Skeletal muscle tissue (tissue), 4 donors: ENCODE measurements around the gene TCEA3. TPM values are rescaled to one million over a fixed set of nuclear protein-coding genes. Genes with fewer than 3 reads are reported as not detected.

ENCODE experiments used
- H3K27ac ChIP-seq: one replicate; pipeline ENCODE4 v1.7.0; 2013; ENCODE audit warnings: mild to moderate bottlenecking, low read depth, low read length, inconsistent platforms
- H3K27me3 ChIP-seq, 3 donors: one replicate each; pipeline ENCODE4 v1.7.0; 2013; ENCODE audit warnings: low read length in 3 of 3; ENCODE audit not compliant: control insufficient read depth in 3 of 3, insufficient read depth in 3 of 3
- H3K36me3 ChIP-seq, 3 donors: one replicate each; pipeline ENCODE4 v1.7.0; 2013; ENCODE audit warnings: low read length in 3 of 3; ENCODE audit not compliant: control insufficient read depth in 3 of 3, insufficient read depth in 3 of 3
- H3K4me1 ChIP-seq, 3 donors: one replicate each; pipeline ENCODE4 v1.7.0; 2013; ENCODE audit warnings: low read length in 3 of 3, mild to moderate bottlenecking in 3 of 3; ENCODE audit not compliant: control insufficient read depth in 3 of 3, insufficient read depth in 3 of 3
- H3K4me3 ChIP-seq, 3 donors: one replicate each; pipeline ENCODE4 v1.7.0; 2013; ENCODE audit warnings: low read length in 3 of 3
- H3K9ac ChIP-seq, 3 donors: one replicate each; pipeline ENCODE4 v1.7.0; 2013; ENCODE audit warnings: low read length in 3 of 3, mild to moderate bottlenecking in 3 of 3, moderate library complexity in 2 of 3, low read depth in 1 of 3
- H3K9me3 ChIP-seq, 3 donors: one replicate each; pipeline ENCODE4 v1.7.0; 2013; ENCODE audit warnings: low read length in 3 of 3; ENCODE audit not compliant: control insufficient read depth in 3 of 3
- total RNA-seq: library from RNA; depleted of rRNA; stranded (reverse); fragments of >200 nt; gene quantifications from one replicate; pipeline ENCODE4 v1.2.3, GENCODE V29; 2014
- donor health status: Osteomylitis.

The TCEA3 gene
- total RNA-seq, 1 donor from 2014 or later, result 314 TPM

GRCh38 chr1:23423415-23424292 lies 894 bp downstream of the TCEA3 start:
- Histone ChIP-seq H3K36me3 (peaks cover 0 to 17% (median 7%) of the 10 kb centered on the region in 3 donors), H3K4me3 (peak overlapping the region; percentile 81 to 86 (median 81)), H3K9me3 (no peaks in the 10 kb centered on the region), H3K4me1 (peaks cover 40 to 77% (median 54%) of the 10 kb centered on the region in 3 donors), H3K27ac (peak overlapping the region; percentile 83), H3K27me3 (no peaks in the 10 kb centered on the region), H3K9ac (peak overlapping the region; percentile 83 to 95 (median 93))

GRCh38 chr1:23422941-23423340 lies 1.6 kb downstream of the TCEA3 start:
- Histone ChIP-seq H3K4me3 (peak overlapping the region; percentile 81 to 86 (median 81)), H3K4me1 (peaks cover 42 to 80% (median 57%) of the 10 kb centered on the region in 3 donors), H3K9ac (peak overlapping the region; percentile 81 to 95 (median 92)), H3K9me3 (no peaks in the 10 kb centered on the region), H3K36me3 (peaks cover 0 to 13% (median 2%) of the 10 kb centered on the region in 3 donors), H3K27me3 (no peaks in the 10 kb centered on the region), H3K27ac (peak overlapping the region; percentile 83)

DNA sequence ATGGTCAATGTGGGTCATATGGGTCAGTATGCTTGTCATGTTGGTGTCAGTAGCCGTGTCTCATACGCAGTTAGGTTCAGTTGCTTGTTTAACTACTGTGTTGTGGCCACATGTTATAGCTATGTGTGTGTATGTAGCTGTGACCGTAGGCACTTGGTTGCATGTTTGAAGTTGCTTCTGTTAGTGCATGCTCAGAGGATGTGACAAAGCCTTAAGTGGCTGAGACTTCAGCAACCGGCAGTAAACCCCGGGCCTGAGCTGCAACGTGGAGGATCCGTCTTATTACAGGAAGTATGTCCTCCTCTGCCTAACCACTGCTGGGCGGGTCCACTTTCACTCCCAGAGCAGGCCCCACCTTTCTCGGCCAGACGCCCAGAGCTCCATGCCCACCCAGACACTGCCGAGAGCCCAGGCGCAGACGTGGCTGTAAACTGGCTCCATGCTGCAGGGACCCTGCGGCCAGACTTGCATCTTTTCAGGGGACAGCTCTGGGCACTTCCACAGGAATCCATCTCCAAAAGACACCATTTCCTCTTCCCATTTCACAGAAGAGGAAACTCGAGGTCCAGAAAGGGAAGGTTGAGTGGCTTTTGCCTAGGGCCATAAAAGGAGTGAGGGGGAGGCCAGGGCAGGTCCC lies 2.2 kb downstream of the TCEA3 start:
- no peaks in the 10 kb centered on the region for H3K27me3 ChIP-seq

DNA sequence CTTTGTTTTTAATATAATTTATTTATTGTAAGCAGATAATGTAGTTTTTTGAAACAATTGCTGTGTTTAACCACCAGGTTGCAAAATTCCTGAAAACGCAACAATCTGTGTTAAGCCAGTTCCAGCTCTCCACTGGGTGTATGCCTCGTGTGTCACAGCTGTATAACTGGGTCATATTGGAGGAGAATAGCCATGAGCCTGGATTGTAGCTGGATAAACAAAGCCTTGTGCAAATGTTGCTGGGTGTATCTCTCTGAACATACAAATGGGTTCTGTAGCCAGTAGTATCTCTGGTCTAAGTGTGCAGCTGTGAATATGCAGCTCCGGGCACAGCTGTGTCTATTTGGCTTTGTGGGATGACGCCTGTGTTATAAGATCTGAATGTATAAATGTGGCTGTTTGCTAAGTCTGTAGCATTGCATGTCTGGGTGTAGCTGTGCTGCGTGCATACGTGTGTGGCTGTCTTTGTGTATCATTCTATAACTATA lies 2.8 kb downstream of the TCEA3 start:
- Histone ChIP-seq H3K9ac (peak overlapping the region; percentile 0 to 95 (median 18)), H3K4me1 (peaks cover 48 to 86% (median 61%) of the 10 kb centered on the region in 3 donors), H3K9me3 (no peaks in the 10 kb centered on the region), H3K27ac (peak overlapping the region; percentile 83), H3K4me3 (peak overlapping the region; percentile 81 to 86 (median 81)), H3K36me3 (peaks cover 7 to 20% (median 8%) of the 10 kb centered on the region in 3 donors), H3K27me3 (no peaks in the 10 kb centered on the region)

More for the DNA sequence above, 2.2 kb downstream of the TCEA3 start:
- H3K36me3 ChIP-seq, result peaks cover 2 to 14% (median 2%) of the 10 kb centered on the region in 3 donors
- peak overlapping the region; percentile 83 for H3K27ac ChIP-seq
- peak overlapping the region; percentile 81 to 95 (median 92) for H3K9ac ChIP-seq
- H3K4me3 ChIP-seq, result peak overlapping the region; percentile 81 to 86 (median 81)
- H3K9me3 ChIP-seq, result no peaks in the 10 kb centered on the region
- peaks cover 48 to 86% (median 63%) of the 10 kb centered on the region in 3 donors for H3K4me1 ChIP-seq

- H3K9me3 ChIP-seq, result no peaks in the 10 kb centered on the region
- peaks cover 48 to 81% (median 58%) of the 10 kb centered on the region in 3 donors for H3K4me1 ChIP-seq
- H3K36me3 ChIP-seq, result peaks cover 11 to 24% (median 11%) of the 10 kb centered on the region in 3 donors
- peak overlapping the region in 1 of 3 donors; percentile 24 for H3K4me3 ChIP-seq
- peak overlapping the region in 1 of 3 donors; percentile 45 for H3K9ac ChIP-seq
- H3K27ac ChIP-seq, result no peak overlapping the region
- H3K27me3 ChIP-seq, result no peaks in the 10 kb centered on the region
These were observed 3.2 kb downstream of the TCEA3 start for GRCh38 chr1:23421343-23421742.

DNA sequence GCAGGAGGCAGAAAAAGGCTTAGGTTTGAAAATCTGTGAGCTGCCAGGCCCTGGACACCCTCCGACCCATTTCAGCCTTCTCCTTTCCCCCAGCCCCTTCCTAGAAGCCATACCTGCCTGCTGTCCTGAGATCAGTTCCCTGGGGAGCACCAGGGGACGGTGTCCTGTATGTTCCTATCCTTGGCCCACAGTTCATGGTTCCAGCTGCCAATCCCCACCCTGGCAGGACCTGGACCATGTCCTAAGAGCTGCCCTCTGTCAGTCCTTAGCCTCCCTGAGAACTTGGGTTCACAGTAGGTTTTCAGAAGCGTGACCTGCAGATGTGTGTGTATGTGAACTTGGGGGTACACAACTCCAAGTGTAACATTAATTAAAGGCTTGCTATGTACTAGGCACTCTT lies 3.8 kb downstream of the TCEA3 start:
- peak overlapping the region; percentile 3 for H3K27ac ChIP-seq
- H3K27me3 ChIP-seq, result no peaks in the 10 kb centered on the region
- peak overlapping the region in 1 of 3 donors; percentile 45 for H3K9ac ChIP-seq
- peak overlapping the region in 2 of 3 donors; percentile 16 to 35 for H3K4me3 ChIP-seq
- peaks cover 11 to 24% (median 11%) of the 10 kb centered on the region in 3 donors for H3K36me3 ChIP-seq
- H3K4me1 ChIP-seq, result peaks cover 44 to 76% (median 56%) of the 10 kb centered on the region in 3 donors
- H3K9me3 ChIP-seq, result no peaks in the 10 kb centered on the region

- H3K36me3 ChIP-seq, result peaks cover 17 to 31% (median 18%) of the 10 kb centered on the region in 3 donors
- no peaks in the 10 kb centered on the region for H3K27me3 ChIP-seq
- H3K4me1 ChIP-seq, result peaks cover 44 to 64% (median 51%) of the 10 kb centered on the region in 3 donors
- H3K27ac ChIP-seq, result peak overlapping the region; percentile 36
- no peaks in the 10 kb centered on the region for H3K9me3 ChIP-seq
- no peak overlapping the region for H3K9ac ChIP-seq
- no peak overlapping the region for H3K4me3 ChIP-seq
These were observed 5.4 kb downstream of the TCEA3 start for GRCh38 chr1:23419180-23419579.

DNA sequence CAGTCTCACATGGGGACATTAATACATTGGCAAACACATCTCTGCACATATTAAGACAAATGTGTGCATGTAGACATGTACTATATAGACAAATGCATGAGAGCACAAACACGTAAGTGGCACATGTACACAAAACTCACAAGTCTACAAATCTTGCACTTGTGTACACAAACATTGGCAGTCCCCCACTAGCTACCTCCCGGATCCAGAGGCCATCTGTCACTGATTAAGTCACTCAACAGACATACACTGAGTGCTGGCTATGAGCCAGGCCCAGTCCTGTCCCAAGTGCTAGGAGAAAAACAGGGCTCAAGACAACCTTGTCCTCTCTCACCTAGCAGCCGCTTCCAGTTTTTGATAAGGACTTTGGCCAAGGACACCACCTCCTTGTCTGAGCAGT lies 7.0 kb downstream of the TCEA3 start:
- Histone ChIP-seq H3K27me3 (no peaks in the 10 kb centered on the region), H3K4me3 (peak overlapping the region in 1 of 3 donors; percentile 14), H3K36me3 (peaks cover 17 to 31% (median 18%) of the 10 kb centered on the region in 3 donors), H3K4me1 (peaks cover 33 to 50% (median 41%) of the 10 kb centered on the region in 3 donors), H3K27ac (peak overlapping the region; percentile 38), H3K9me3 (no peaks in the 10 kb centered on the region), H3K9ac (peak overlapping the region in 1 of 3 donors; percentile 54)

GRCh38 chr1:23416964-23417363 lies 7.6 kb downstream of the TCEA3 start:
- Histone ChIP-seq H3K36me3 (peaks cover 17 to 27% (median 18%) of the 10 kb centered on the region in 3 donors), H3K4me3 (no peak overlapping the region), H3K9ac (no peak overlapping the region), H3K4me1 (peaks cover 27 to 44% (median 34%) of the 10 kb centered on the region in 3 donors), H3K27me3 (no peaks in the 10 kb centered on the region), H3K9me3 (no peaks in the 10 kb centered on the region), H3K27ac (no peak overlapping the region)
